ENCODE data around the gene SLC15A3. TPM values are rescaled to one million over a fixed set of nuclear protein-coding genes. Genes with fewer than 3 reads are reported as not detected.

SLC15A3 gene
- polyA plus RNA-seq, 1 of the 3 experiments (the other 2 are of a cell fraction): not detected

DNA sequence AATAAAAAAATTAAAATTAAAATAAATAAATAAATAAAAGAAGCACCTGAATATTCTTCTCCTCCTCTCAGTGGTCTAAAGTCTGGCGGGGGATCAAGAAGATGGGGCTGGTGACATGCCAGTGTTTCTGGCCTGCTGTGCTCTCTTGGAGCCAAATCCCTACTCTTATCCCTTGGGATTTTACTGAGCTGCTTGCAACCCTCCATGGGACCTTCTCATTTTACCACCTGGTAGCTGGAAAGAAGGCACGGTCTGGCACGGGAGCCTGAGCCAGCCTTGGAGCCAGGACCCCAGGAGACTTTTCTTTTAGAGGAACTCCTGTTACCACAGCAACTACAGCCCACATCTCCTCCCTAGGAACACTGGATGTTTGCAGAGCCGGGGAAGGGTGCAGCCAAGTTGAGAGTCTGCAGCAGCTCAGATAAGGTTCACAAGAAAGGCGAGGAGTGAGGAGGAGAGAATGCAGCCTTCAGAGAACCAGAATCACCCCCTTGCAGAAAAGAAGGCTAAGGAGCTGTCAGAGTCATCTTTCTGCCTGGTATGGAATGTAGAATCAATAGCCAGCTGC lies 41.0 kb upstream of the SLC15A3 start:
- Histone ChIP-seq H3K27ac (ENCODE audit: low read depth in 2 of 2, low read length in 1 of 2) (no peak overlapping the region), H3F3A (replicated peaks; ENCODE audit: insufficient read depth) (no peaks in the 10 kb centered on the region), H2AFZ (ENCODE audit: low read depth) (no peak overlapping the region), H3K9ac (no peak overlapping the region), H3K4me2 (no peak overlapping the region), H3K79me2 (ENCODE audit: insufficient read depth) (no peaks in the 10 kb centered on the region), H3K36me3 (replicated peaks in 1 of 2; ENCODE audit: control insufficient read depth in 1 of 2, insufficient read depth in 2 of 2, low read length in 1 of 2) (no peaks in the 10 kb centered on the region), H3K9me2 (no peaks in the 10 kb centered on the region), H3K4me3 (ENCODE audit: low read depth in 2 of 2, low read length in 1 of 2) (no peak overlapping the region), H3K27me3 (ENCODE audit: insufficient read depth) (peaks cover 5% of the 10 kb centered on the region), H3K9me3 (no peaks in the 10 kb centered on the region), H3K4me1 (ENCODE audit: control insufficient read depth in 1 of 2, insufficient read depth in 2 of 2, low read depth in 1 of 2, low read length in 1 of 2) (peaks cover 0 to 4% of the 10 kb centered on the region in 2 experiments; a peak in 1 of 4 replicates), H4K20me1 (ENCODE audit: insufficient read depth) (no peaks in the 10 kb centered on the region)
- no peak for DNase-seq
- POLR2A ChIA-PET: no interaction called here
- WGBS (ENCODE audit: low lambda C conversion rate): 51% methylated on average over 5 of the region's 5 CpGs
- TF ChIP-seq SMC3 (IDR thresholded peaks at IDR 0.05; ENCODE audit: low read depth, low read length) (no peak), RAD21 (IDR thresholded peaks at IDR 0.05; ENCODE audit: low read length) (no peak), RFX5 (IDR thresholded peaks at IDR 0.05; ENCODE audit: low read length) (no peak), SIN3A (IDR thresholded peaks at IDR 0.05; ENCODE audit: borderline replicate concordance, low read depth, low read length) (no peak), TCF12 (IDR thresholded peaks at IDR 0.05) (no peak), MXI1 (IDR thresholded peaks at IDR 0.05; ENCODE audit: low read depth, low read length) (no peak), TEAD4 (IDR thresholded peaks at IDR 0.05; ENCODE audit: borderline replicate concordance, insufficient read depth) (no peak), FOSL2 (IDR thresholded peaks at IDR 0.05; ENCODE audit: borderline replicate concordance, low read depth) (no peak), EZH2phosphoT487 (IDR thresholded peaks at IDR 0.05; ENCODE audit: borderline replicate concordance, low read depth) (no peak), ELF1 (IDR thresholded peaks at IDR 0.05) (no peak)
- TF ChIP-seq, protein P1, sequence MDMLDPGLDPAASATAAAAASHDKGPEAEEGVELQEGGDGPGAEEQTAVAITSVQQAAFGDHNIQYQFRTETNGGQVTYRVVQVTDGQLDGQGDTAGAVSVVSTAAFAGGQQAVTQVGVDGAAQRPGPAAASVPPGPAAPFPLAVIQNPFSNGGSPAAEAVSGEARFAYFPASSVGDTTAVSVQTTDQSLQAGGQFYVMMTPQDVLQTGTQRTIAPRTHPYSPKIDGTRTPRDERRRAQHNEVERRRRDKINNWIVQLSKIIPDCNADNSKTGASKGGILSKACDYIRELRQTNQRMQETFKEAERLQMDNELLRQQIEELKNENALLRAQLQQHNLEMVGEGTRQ (IDR thresholded peaks at IDR 0.05; ENCODE audit: borderline replicate concordance, low read depth, low read length): no peak
- TF ChIP-seq, protein P2, sequence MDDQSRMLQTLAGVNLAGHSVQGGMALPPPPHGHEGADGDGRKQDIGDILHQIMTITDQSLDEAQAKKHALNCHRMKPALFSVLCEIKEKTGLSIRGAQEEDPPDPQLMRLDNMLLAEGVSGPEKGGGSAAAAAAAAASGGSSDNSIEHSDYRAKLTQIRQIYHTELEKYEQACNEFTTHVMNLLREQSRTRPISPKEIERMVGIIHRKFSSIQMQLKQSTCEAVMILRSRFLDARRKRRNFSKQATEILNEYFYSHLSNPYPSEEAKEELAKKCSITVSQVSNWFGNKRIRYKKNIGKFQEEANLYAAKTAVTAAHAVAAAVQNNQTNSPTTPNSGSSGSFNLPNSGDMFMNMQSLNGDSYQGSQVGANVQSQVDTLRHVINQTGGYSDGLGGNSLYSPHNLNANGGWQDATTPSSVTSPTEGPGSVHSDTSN (IDR thresholded peaks at IDR 0.05): no peak
- TF ChIP-seq, protein P3, sequence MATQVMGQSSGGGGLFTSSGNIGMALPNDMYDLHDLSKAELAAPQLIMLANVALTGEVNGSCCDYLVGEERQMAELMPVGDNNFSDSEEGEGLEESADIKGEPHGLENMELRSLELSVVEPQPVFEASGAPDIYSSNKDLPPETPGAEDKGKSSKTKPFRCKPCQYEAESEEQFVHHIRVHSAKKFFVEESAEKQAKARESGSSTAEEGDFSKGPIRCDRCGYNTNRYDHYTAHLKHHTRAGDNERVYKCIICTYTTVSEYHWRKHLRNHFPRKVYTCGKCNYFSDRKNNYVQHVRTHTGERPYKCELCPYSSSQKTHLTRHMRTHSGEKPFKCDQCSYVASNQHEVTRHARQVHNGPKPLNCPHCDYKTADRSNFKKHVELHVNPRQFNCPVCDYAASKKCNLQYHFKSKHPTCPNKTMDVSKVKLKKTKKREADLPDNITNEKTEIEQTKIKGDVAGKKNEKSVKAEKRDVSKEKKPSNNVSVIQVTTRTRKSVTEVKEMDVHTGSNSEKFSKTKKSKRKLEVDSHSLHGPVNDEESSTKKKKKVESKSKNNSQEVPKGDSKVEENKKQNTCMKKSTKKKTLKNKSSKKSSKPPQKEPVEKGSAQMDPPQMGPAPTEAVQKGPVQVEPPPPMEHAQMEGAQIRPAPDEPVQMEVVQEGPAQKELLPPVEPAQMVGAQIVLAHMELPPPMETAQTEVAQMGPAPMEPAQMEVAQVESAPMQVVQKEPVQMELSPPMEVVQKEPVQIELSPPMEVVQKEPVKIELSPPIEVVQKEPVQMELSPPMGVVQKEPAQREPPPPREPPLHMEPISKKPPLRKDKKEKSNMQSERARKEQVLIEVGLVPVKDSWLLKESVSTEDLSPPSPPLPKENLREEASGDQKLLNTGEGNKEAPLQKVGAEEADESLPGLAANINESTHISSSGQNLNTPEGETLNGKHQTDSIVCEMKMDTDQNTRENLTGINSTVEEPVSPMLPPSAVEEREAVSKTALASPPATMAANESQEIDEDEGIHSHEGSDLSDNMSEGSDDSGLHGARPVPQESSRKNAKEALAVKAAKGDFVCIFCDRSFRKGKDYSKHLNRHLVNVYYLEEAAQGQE (IDR thresholded peaks at IDR 0.05; ENCODE audit: low read depth, low read length): no peak
- TF ChIP-seq, protein P4, sequence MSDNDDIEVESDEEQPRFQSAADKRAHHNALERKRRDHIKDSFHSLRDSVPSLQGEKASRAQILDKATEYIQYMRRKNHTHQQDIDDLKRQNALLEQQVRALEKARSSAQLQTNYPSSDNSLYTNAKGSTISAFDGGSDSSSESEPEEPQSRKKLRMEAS (IDR thresholded peaks at IDR 0.05; ENCODE audit: low read depth): no peak
- CTCF ChIA-PET: interaction anchor here (1.0 to 2.9 kb wide), 2 partner anchors 10 to 29 kb away, joined by 3 to 9 read pairs; no protein-coding TSS in a partner anchor

Measured in SK-N-SH (cell line).